CD4-positive, alpha-beta T cell treated with Interleukin-4 for 1 hour (primary cell): ENCODE measurements around the gene BSDC1.

ENCODE experiments used
- DNase-seq, 2 donors: peaks; one replicate each; pipeline ENCODE4 v3.0.0-alpha.2; 2020 to 2022

The BSDC1 gene

DNA sequence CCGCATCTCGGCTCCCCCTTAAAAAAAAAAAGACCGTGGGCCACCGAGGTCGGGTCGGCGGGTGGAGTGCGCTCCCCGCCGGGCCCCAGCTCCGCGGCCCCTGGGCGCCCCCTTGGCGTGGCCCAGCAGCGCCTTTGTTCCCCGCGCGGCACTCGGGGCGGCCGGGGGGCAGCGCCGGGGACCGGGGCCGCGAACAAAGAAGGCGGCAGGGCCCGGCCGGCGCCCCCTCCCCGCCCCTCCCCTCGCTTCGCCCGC is 58.8 kb downstream of the BSDC1 start:
- DNase-seq: no peak

GRCh38 chr1:32334864-32335534 is 59.2 kb downstream of the BSDC1 start:
- peak; percentile 70 for DNase-seq

- DNase-seq: no peak
Measured at GRCh38 chr1:32334274-32334861, 59.9 kb downstream of the BSDC1 start.

DNA sequence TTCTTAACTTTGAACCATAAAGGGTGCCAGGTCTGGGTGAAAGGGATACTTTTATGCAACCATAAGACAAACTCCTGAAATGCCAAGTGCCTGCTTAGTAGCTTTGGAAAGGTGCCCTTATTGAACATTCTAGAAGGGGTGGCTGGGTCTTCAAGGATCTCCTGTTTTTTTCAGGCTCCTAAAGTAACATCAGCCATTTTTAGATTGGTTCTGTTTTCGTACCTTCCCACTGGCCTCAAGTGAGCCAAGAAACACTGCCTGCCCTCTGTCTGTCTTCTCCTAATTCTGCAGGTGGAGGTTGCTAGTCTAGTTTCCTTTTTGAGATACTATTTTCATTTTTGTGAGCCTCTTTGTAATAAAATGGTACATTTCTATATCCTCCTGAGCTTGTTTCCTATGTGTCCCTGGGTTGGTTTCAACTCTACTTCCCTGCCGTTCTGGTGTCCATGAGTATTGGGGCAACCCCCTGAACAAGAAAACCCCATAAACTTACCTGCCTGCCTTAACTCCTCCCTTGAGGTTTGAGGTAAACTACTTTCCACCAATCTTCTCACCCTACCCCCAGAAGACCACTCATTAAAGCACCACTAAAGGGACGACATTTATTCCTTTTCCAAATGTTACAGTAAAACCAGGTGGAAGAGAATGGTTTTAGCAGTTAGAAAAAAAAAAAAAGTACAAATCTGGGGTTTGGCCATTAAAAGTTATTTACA is 60.8 kb downstream of the BSDC1 start:
- DNase-seq: no peak

- DNase-seq: no peak
Measured at GRCh38 chr1:32332290-32333079, 61.8 kb downstream of the BSDC1 start.

GRCh38 chr1:32331549-32331948 is 62.7 kb downstream of the BSDC1 start:
- no peak for DNase-seq

DNA sequence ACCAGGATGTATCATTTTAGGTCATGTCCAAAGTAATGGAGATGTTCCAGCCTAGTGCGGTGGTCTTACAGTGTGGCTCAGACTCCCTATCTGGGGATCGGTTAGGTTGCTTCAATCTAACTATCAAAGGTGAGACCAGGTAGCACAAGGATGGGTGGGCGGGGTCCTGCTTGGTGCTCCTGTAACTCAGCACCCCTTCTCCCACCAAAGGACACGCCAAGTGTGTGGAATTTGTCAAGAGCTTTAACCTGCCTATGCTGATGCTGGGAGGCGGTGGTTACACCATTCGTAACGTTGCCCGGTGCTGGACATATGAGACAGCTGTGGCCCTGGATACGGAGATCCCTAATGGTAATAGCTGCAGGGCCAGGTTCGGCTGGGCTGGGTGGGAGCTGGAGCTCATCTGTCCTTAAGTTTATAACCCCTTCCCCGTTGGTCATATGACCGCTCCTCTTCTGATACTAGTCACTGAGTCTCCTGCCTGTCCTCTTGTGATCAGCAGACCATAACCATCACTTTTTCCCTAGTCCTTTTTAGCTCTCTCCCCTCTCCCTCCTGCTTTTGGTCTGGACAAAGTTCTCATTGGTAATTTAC is 63.6 kb downstream of the BSDC1 start:
- DNase-seq: no peak

DNA sequence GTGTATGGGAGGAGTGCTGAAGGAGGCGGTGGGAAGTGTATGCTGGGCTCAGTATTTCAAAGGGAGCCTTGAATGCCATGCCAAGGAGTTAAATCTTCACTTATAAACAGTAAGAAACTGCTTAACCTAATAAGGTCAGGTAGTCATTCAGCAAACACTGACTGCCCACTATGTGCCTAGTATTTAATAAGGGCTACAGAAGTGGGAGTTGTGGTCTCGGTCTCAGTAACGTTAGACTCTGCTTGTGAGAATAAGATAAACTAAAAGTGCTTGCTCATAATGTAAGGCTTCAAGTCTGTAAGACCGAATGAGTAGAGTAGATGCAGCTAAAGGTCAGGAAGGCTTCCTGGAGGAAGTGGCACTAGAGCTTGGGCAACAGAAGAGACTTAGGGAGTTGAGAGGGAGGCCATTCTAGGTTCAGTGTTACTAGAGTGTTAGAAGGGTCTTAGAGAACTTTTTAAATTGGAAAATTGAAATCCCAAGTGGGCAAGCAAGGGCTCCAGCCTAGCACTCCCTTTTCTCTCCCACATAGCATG is 64.2 kb downstream of the BSDC1 start:
- no peak for DNase-seq

- DNase-seq: no peak
Measured at GRCh38 chr1:32327204-32327603, 67.0 kb downstream of the BSDC1 start.

DNA sequence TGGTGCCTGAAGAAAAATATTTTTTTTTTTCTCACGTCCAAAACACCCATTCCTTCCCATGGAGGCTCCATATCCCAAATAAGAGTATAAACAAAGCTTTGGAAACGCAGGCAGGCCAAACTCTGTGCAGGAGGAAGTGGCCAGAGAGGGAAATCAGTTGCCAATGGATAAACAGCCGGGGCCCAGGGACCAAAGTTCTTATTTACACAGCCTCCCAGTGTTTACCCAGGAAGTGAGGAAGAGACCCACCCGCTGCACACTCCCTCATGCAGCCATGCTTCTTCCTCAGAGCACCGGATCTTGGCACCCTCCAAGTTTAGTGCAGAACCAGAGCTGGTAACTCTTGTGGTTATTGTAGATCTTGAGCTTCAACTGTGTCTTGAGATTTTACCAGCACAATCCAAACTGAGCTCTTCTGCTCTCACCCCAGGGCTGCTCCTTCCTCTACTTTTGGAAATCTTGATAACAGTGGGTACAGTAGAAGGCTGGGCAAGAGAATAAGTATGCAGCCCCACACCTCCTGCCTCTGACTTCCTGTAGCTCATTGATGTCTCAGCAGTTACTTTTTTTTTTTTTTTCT is 72.4 kb downstream of the BSDC1 start:
- DNase-seq: peak; percentile 34 to 61

GRCh38 chr1:32318127-32318869 is 75.9 kb downstream of the BSDC1 start:
- no peak for DNase-seq

GRCh38 chr1:32316903-32317277 is 77.4 kb downstream of the BSDC1 start:
- no peak for DNase-seq
